PFSK-1 (cell line): Measurements from ENCODE around the gene MED1.

ENCODE experiments used
- FOXP2 ChIP-seq: optimal IDR thresholded peaks from 2 replicates; pipeline ENCODE3; 2011; ENCODE audit warnings: borderline replicate concordance, control low read depth, inconsistent platforms; ENCODE audit not compliant: insufficient read depth; ENCODE audit errors: extremely low read length, extremely low read depth
- POLR2AphosphoS5 ChIP-seq: IDR thresholded peaks from 2 replicates; pipeline ENCODE4 v1.6.1; 2012; ENCODE audit warnings: low read depth, mild to moderate bottlenecking, control low read depth, low read length, moderate library complexity
- SIN3A ChIP-seq: IDR thresholded peaks from 2 replicates; pipeline ENCODE4 v1.6.1; 2012; ENCODE audit warnings: mild to moderate bottlenecking, low read length, moderate library complexity, borderline replicate concordance; ENCODE audit not compliant: insufficient read depth
- TAF1 ChIP-seq: IDR thresholded peaks from 2 replicates; pipeline ENCODE4 v1.6.1; 2012; ENCODE audit warnings: low read length, control low read depth, borderline replicate concordance; ENCODE audit not compliant: insufficient read depth
- TF ChIP-seq, protein P1 (sequence below), 2 experiments: IDR thresholded peaks; 2 replicates each; pipeline versions ENCODE4 v1.6.1 to v1.8.0; 2011 to 2012; ENCODE audit warnings: low read depth in 2 of 2, low read length in 2 of 2, control low read depth in 1 of 2, inconsistent platforms in 1 of 2, mild to moderate bottlenecking in 1 of 2, moderate library complexity in 1 of 2; ENCODE audit not compliant: insufficient read depth in 1 of 2

MED1 gene

DNA sequence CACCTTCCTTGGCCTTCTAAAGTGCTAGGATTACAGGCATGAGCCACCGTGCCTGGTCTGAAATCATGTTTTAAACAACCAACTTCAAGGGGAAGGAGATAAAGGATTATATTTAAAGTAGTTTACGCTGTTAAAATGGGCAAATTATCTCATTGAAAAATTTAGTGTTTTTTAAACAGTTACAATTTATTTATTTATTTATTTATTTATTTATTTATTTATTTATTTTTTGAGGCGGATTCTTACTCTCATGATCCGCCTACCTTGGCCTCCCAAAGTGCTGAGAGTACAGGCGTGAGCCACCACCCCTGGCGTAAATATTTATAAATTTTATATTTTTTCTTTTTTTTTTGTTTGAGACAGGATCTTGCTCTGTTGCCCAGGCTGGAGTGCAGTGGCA lies 32.4 kb upstream of the MED1 start:
- TF ChIP-seq SIN3A: no peak
- no peak for TF ChIP-seq FOXP2
- TF ChIP-seq POLR2AphosphoS5: no peak
- TF ChIP-seq, protein P1, sequence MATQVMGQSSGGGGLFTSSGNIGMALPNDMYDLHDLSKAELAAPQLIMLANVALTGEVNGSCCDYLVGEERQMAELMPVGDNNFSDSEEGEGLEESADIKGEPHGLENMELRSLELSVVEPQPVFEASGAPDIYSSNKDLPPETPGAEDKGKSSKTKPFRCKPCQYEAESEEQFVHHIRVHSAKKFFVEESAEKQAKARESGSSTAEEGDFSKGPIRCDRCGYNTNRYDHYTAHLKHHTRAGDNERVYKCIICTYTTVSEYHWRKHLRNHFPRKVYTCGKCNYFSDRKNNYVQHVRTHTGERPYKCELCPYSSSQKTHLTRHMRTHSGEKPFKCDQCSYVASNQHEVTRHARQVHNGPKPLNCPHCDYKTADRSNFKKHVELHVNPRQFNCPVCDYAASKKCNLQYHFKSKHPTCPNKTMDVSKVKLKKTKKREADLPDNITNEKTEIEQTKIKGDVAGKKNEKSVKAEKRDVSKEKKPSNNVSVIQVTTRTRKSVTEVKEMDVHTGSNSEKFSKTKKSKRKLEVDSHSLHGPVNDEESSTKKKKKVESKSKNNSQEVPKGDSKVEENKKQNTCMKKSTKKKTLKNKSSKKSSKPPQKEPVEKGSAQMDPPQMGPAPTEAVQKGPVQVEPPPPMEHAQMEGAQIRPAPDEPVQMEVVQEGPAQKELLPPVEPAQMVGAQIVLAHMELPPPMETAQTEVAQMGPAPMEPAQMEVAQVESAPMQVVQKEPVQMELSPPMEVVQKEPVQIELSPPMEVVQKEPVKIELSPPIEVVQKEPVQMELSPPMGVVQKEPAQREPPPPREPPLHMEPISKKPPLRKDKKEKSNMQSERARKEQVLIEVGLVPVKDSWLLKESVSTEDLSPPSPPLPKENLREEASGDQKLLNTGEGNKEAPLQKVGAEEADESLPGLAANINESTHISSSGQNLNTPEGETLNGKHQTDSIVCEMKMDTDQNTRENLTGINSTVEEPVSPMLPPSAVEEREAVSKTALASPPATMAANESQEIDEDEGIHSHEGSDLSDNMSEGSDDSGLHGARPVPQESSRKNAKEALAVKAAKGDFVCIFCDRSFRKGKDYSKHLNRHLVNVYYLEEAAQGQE (IDR thresholded peaks at IDR 0.05; ENCODE audit: insufficient read depth in 1 of 2, low read depth in 2 of 2, low read length in 2 of 2): no peak
- TF ChIP-seq TAF1: no peak

DNA sequence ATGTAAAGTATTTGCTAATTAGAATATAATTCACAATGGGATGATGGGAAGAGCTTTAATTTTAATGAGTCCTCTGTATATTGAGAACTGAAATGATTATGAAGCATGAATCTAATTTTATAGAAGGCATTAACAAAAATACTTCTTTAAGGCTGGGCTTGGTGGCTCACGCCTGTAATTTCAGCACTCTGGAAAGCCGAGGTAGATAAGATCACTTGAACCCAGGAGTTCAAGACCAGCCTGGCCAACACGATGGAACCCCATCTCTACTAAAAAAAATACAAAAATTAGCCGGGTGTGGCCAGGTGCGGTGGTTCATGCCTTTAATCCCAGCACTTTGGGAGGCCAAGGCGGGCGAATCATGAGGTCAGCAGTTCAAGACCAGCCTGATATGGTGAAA lies 22.2 kb upstream of the MED1 start:
- TF ChIP-seq FOXP2 (no peak), POLR2AphosphoS5 (no peak), TAF1 (no peak), SIN3A (no peak)
- TF ChIP-seq, protein P1 (IDR thresholded peaks at IDR 0.05; ENCODE audit: insufficient read depth in 1 of 2, low read depth in 2 of 2, low read length in 2 of 2): peak in 1 of 2 experiments; percentile 39; a peak in 1 of 4 replicates

DNA sequence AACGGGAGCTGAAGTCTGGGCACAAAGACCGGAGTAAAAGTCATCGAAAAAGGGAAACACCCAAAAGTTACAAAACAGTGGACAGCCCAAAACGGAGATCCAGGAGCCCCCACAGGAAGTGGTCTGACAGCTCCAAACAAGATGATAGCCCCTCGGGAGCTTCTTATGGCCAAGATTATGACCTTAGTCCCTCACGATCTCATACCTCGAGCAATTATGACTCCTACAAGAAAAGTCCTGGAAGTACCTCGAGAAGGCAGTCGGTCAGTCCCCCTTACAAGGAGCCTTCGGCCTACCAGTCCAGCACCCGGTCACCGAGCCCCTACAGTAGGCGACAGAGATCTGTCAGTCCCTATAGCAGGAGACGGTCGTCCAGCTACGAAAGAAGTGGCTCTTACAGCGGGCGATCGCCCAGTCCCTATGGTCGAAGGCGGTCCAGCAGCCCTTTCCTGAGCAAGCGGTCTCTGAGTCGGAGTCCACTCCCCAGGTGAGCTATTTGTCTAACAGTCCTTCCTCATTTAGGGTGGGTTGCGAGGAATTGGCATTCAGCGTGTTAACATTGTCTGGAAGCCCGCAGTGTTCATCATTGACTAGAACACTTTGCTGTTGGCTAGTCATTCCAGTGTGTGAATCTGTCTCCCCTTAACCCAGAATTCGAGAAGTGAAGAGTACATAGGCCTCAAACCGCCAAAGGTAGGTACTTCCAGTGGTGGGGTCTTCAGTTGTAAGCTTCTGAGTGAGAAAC lies 11.7 kb upstream of the MED1 start:
- TF ChIP-seq SIN3A (peak; percentile 48; the same call in 1 of the 2 replicates), TAF1 (no peak), FOXP2 (no peak)
- TF ChIP-seq, protein P1 (IDR thresholded peaks at IDR 0.05; ENCODE audit: insufficient read depth in 1 of 2, low read depth in 2 of 2, low read length in 2 of 2): 0 out of 4 replicates have a peak, but pooled peaks of 1 of the 2 experiments have one; percentile 7

DNA sequence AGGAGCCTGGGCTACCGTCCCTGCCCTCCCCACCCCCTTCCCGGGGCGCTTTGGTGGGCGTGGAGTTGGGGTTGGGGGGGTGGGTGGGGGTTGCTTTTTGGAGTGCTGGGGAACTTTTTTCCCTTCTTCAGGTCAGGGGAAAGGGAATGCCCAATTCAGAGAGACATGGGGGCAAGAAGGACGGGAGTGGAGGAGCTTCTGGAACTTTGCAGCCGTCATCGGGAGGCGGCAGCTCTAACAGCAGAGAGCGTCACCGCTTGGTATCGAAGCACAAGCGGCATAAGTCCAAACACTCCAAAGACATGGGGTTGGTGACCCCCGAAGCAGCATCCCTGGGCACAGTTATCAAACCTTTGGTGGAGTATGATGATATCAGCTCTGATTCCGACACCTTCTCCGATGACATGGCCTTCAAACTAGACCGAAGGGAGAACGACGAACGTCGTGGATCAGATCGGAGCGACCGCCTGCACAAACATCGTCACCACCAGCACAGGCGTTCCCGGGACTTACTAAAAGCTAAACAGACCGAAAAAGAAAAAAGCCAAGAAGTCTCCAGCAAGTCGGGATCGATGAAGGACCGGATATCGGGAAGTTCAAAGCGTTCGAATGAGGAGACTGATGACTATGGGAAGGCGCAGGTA lies 11.0 kb upstream of the MED1 start:
- no peak for TF ChIP-seq POLR2AphosphoS5
- TF ChIP-seq, protein P1 (IDR thresholded peaks at IDR 0.05; ENCODE audit: insufficient read depth in 1 of 2, low read depth in 2 of 2, low read length in 2 of 2): no peak
- TF ChIP-seq TAF1: no peak
- no peak for TF ChIP-seq SIN3A
- TF ChIP-seq FOXP2: no peak
